CD4-positive, alpha-beta memory T cell (primary cell): ENCODE data around the gene RAD9A. TPM values are rescaled to one million over a fixed set of nuclear protein-coding genes. Genes with fewer than 3 reads are reported as not detected.

Experiments used
- CTCF ChIA-PET: fragments of 350-600 bp; sonication (Branson Sonifier 250); formaldehyde crosslinking; loops from one replicate; lab custom pipeline; 2021; ENCODE audit warnings: inconsistent platforms; ENCODE audit not compliant: partially characterized antibody; lab: Charles Lee
- POLR2A ChIA-PET: fragments of 350-600 bp; sonication (Branson Sonifier 250); formaldehyde crosslinking; loops from one replicate; lab custom pipeline; 2021; ENCODE audit not compliant: partially characterized antibody; lab: Charles Lee
- DNase-seq, 5 donors: peaks; one replicate each; pipeline versions ENCODE4 v3.0.0 to v3.0.0-alpha.2; 2020 to 2022; ENCODE audit warnings: mixed read lengths in 1 of 5
- H3K27ac ChIP-seq: one replicate; pipeline ENCODE4 v1.7.0; 2013; ENCODE audit warnings: low read depth, low read length
- H3K27me3 ChIP-seq: 2 replicates; pipeline ENCODE4 v1.7.0; 2013; ENCODE audit warnings: mild to moderate bottlenecking, low read length, moderate library complexity; ENCODE audit not compliant: insufficient read depth
- H3K36me3 ChIP-seq: 2 replicates; pipeline ENCODE4 v1.7.0; 2013; ENCODE audit warnings: mild to moderate bottlenecking, low read length, moderate library complexity; ENCODE audit not compliant: insufficient read depth
- H3K4me1 ChIP-seq: 2 replicates; pipeline ENCODE4 v1.7.0; 2013; ENCODE audit warnings: mild to moderate bottlenecking, low read length, moderate library complexity; ENCODE audit not compliant: insufficient read depth
- H3K4me3 ChIP-seq, 2 donors: one replicate each; pipeline ENCODE4 v1.7.0; 2013; ENCODE audit warnings: low read length in 2 of 2, mild to moderate bottlenecking in 1 of 2
- H3K9me3 ChIP-seq, 2 donors: one replicate each; pipeline ENCODE4 v1.7.0; 2013; ENCODE audit warnings: low read length in 2 of 2, control low read depth in 1 of 2; ENCODE audit not compliant: control insufficient read depth in 1 of 2
- H3K27ac Mint-ChIP-seq, 7 donors: one replicate each; pipeline ENCODE4 v1.8.0; 2020 to 2021; ENCODE audit warnings: mixed read lengths in 7 of 7, mild to moderate bottlenecking in 6 of 7, inconsistent platforms in 3 of 7, moderate library complexity in 3 of 7
- H3K27me3 Mint-ChIP-seq, 2 donors: one replicate each; pipeline ENCODE4 v1.8.0; 2020 to 2021; ENCODE audit warnings: mixed read lengths in 2 of 2
- H3K36me3 Mint-ChIP-seq, 2 donors: one replicate each; pipeline ENCODE4 v1.8.0; 2020 to 2021; ENCODE audit warnings: mixed read lengths in 2 of 2, inconsistent platforms in 1 of 2, mild to moderate bottlenecking in 1 of 2
- H3K4me1 Mint-ChIP-seq, 4 donors: one replicate each; pipeline ENCODE4 v1.8.0; 2020 to 2021; ENCODE audit warnings: mixed read lengths in 4 of 4, mild to moderate bottlenecking in 1 of 4
- H3K4me3 Mint-ChIP-seq, 8 donors: one replicate each; pipeline ENCODE4 v1.8.0; 2020 to 2021; ENCODE audit warnings: mixed read lengths in 8 of 8, mild to moderate bottlenecking in 7 of 8, moderate library complexity in 6 of 8, inconsistent platforms in 3 of 8
- H3K9me3 Mint-ChIP-seq, 8 donors: one replicate each; pipeline ENCODE4 v1.8.0; 2020 to 2021; ENCODE audit warnings: mixed read lengths in 8 of 8, mild to moderate bottlenecking in 5 of 8, inconsistent platforms in 3 of 8, moderate library complexity in 1 of 8
- intact Hi-C: fragments of 100-400 bp; cut with micrococcal nuclease; formaldehyde crosslinking; loops from one replicate; pipeline ENCODE4 v1.15.1; 2023
- polyA plus RNA-seq, 2 donors: library from polyadenylated mRNA; unstranded; fragments of 300-500 nt; fragmentation: Illumina TruSeq; gene quantifications; one replicate each; pipeline ENCODE4 v1.2.3, GENCODE V29; 2021
- total RNA-seq, 2 experiments: library from RNA; stranded (reverse); gene quantifications; one replicate each; pipeline ENCODE4 v1.2.3, GENCODE V29; 2021

Gene RAD9A
- total and polyA plus RNA-seq, 4 experiments from 2014 or later, result 6.7 to 55.9 (median 30.0) TPM

GRCh38 chr11:67356864-67357561 is 34.8 kb upstream of the RAD9A start:
- POLR2A ChIA-PET, result interaction anchor here (1.3 to 11.8 kb wide), 8 partner anchors 8 to 125 kb away, joined by 3 to 449 read pairs (median 6); partner anchors contain the start of genes AIP, ANKRD13D, CLCF1 and PTPRCAP

GRCh38 chr11:67357831-67358670 is 33.7 kb upstream of the RAD9A start:
- Mint-ChIP-seq H3K27me3 (no peaks in the 10 kb centered on the region), H3K27ac (peak overlapping the region in 3 of 7 donors; percentile 29 to 59 (median 52))

More at GRCh38 chr11:67356864-67357561, 34.8 kb upstream of the RAD9A start:
- no peaks in the 10 kb centered on the region for H3K9me3 ChIP-seq
- no peak overlapping the region for H3K4me3 ChIP-seq
- intact Hi-C loops, result loop anchor here (1.0 kb wide), 4 partner anchors 11 to 302 kb away; no protein-coding TSS in a partner anchor
- no peaks in the 10 kb centered on the region for H3K27me3 Mint-ChIP-seq
- DNase-seq, result peak; percentile 68 to 74 (median 73)
- no peaks in the 10 kb centered on the region for H3K36me3 ChIP-seq
- H3K4me1 ChIP-seq, result peaks cover 38% of the 10 kb centered on the region
- H3K4me1 Mint-ChIP-seq, result peaks cover 21 to 50% (median 29%) of the 10 kb centered on the region in 4 donors
- peaks cover 0 to 7% of the 10 kb centered on the region in 2 donors for H3K36me3 Mint-ChIP-seq
- peak overlapping the region; percentile 76 to 92 (median 81) for H3K27ac Mint-ChIP-seq
- H3K27me3 ChIP-seq, result no peaks in the 10 kb centered on the region
- H3K9me3 Mint-ChIP-seq, result no peaks in the 10 kb centered on the region
- H3K27ac ChIP-seq, result no peak overlapping the region
- peak overlapping the region in 3 of 8 donors; percentile 1 to 67 (median 49) for H3K4me3 Mint-ChIP-seq
- CTCF ChIA-PET, result interaction anchor here (0.6 to 18.4 kb wide), 12 partner anchors 8 to 234 kb away, joined by 3 to 1065 read pairs (median 4); partner anchors contain the start of genes CLCF1 and RAD9A

GRCh38 chr11:67364169-67364568 is 27.6 kb upstream of the RAD9A start:
- Mint-ChIP-seq H3K27ac (peak overlapping the region; percentile 49 to 95 (median 81)), H3K36me3 (peaks cover 4 to 11% of the 10 kb centered on the region in 2 donors), H3K4me1 (peaks cover 44 to 71% (median 58%) of the 10 kb centered on the region in 4 donors), H3K9me3 (no peaks in the 10 kb centered on the region), H3K4me3 (peak overlapping the region in 7 of 8 donors; percentile 45 to 82 (median 69)), H3K27me3 (no peaks in the 10 kb centered on the region)
- no peaks in the 10 kb centered on the region for H3K36me3 ChIP-seq
- H3K9me3 ChIP-seq, result no peaks in the 10 kb centered on the region
- no peak overlapping the region for H3K4me3 ChIP-seq
- intact Hi-C loops, result no loop called here
- H3K4me1 ChIP-seq, result peaks cover 41% of the 10 kb centered on the region
- no peak overlapping the region for H3K27ac ChIP-seq
- H3K27me3 ChIP-seq, result no peaks in the 10 kb centered on the region
- CTCF ChIA-PET, result interaction anchor here (0.8 to 18.4 kb wide), 3 partner anchors 13 to 37 kb away, joined by 3 to 1065 read pairs (median 16); partner anchors contain the start of genes CLCF1, PPP1CA and RAD9A
- DNase-seq, result peak in 1 of 5 donors; percentile 39
- POLR2A ChIA-PET, result interaction anchor here (0.8 to 4.1 kb wide), 6 partner anchors 7 to 16 kb away, joined by 3 to 45 read pairs (median 5); partner anchors contain the start of genes CLCF1 and POLD4

More at GRCh38 chr11:67357831-67358670, 33.7 kb upstream of the RAD9A start:
- Histone ChIP-seq H3K4me1 (peaks cover 27% of the 10 kb centered on the region), H3K4me3 (no peak overlapping the region), H3K9me3 (no peaks in the 10 kb centered on the region), H3K36me3 (no peaks in the 10 kb centered on the region), H3K27ac (no peak overlapping the region), H3K27me3 (no peaks in the 10 kb centered on the region)
- H3K4me3 Mint-ChIP-seq, result no peak overlapping the region
- peaks cover 23 to 53% (median 33%) of the 10 kb centered on the region in 4 donors for H3K4me1 Mint-ChIP-seq
- intact Hi-C loops, result loop anchor here (1.0 kb wide), 4 partner anchors 12 to 301 kb away; no protein-coding TSS in a partner anchor
- peaks cover 0 to 4% of the 10 kb centered on the region in 2 donors for H3K36me3 Mint-ChIP-seq
- DNase-seq, result no peak
- no peaks in the 10 kb centered on the region for H3K9me3 Mint-ChIP-seq
- POLR2A ChIA-PET, result interaction anchor here (3.0 to 11.8 kb wide), 2 partner anchors 20 to 34 kb away, joined by 13 to 449 read pairs; partner anchors contain the start of genes CLCF1 and RAD9A
- CTCF ChIA-PET, result interaction anchor here (0.7 to 18.4 kb wide), 3 partner anchors 12 to 23 kb away, joined by 3 to 1065 read pairs (median 23); partner anchors contain the start of genes CLCF1 and RAD9A

- DNase-seq, result no peak
- peaks cover 51 to 80% (median 66%) of the 10 kb centered on the region in 4 donors for H3K4me1 Mint-ChIP-seq
- H3K27me3 Mint-ChIP-seq, result no peaks in the 10 kb centered on the region
- ChIA-PET POLR2A (interaction anchor here (0.6 to 4.1 kb wide), 7 partner anchors 7 to 48 kb away, joined by 3 to 45 read pairs (median 4); partner anchors contain the start of genes CLCF1 and POLD4), CTCF (interaction anchor here (0.8 to 18.4 kb wide), 3 partner anchors 9 to 36 kb away, joined by 3 to 1065 read pairs (median 4); partner anchors contain the start of genes CLCF1, PPP1CA and RAD9A)
- Histone ChIP-seq H3K4me3 (no peak overlapping the region), H3K27ac (no peak overlapping the region), H3K9me3 (no peaks in the 10 kb centered on the region), H3K27me3 (no peaks in the 10 kb centered on the region), H3K36me3 (no peaks in the 10 kb centered on the region), H3K4me1 (peaks cover 50% of the 10 kb centered on the region)
- H3K4me3 Mint-ChIP-seq, result peak overlapping the region in 7 of 8 donors; percentile 40 to 82 (median 66)
- intact Hi-C loops, result no loop called here
- H3K36me3 Mint-ChIP-seq, result peaks cover 4 to 11% of the 10 kb centered on the region in 2 donors
- peak overlapping the region; percentile 75 to 95 (median 87) for H3K27ac Mint-ChIP-seq
- H3K9me3 Mint-ChIP-seq, result no peaks in the 10 kb centered on the region
Measured at GRCh38 chr11:67364783-67365722, 26.7 kb upstream of the RAD9A start.

GRCh38 chr11:67365736-67366444 is 25.9 kb upstream of the RAD9A start:
- ChIA-PET CTCF (interaction anchor here (18.4 kb wide), 1 partner anchor 15 kb away, joined by 1065 read pairs; the partner anchor contains the start of genes CLCF1 and RAD9A), POLR2A (interaction anchor here (1.6 to 2.2 kb wide), 2 partner anchors 9 to 15 kb away, joined by 4 to 6 read pairs; no protein-coding TSS in a partner anchor)
- no peak for DNase-seq
- Mint-ChIP-seq H3K4me1 (peaks cover 57 to 89% (median 74%) of the 10 kb centered on the region in 4 donors), H3K36me3 (peaks cover 4 to 11% of the 10 kb centered on the region in 2 donors), H3K27me3 (no peaks in the 10 kb centered on the region), H3K27ac (peak overlapping the region in 6 of 7 donors; percentile 54 to 87 (median 79)), H3K9me3 (no peaks in the 10 kb centered on the region), H3K4me3 (peak overlapping the region in 4 of 8 donors; percentile 3 to 53 (median 49))
- H3K36me3 ChIP-seq, result no peaks in the 10 kb centered on the region
- H3K4me3 ChIP-seq, result no peak overlapping the region
- peaks cover 58% of the 10 kb centered on the region for H3K4me1 ChIP-seq
- H3K9me3 ChIP-seq, result no peaks in the 10 kb centered on the region
- no peak overlapping the region for H3K27ac ChIP-seq
- no peaks in the 10 kb centered on the region for H3K27me3 ChIP-seq
- intact Hi-C loops, result no loop called here
